SK-N-SH treated with all-trans-retinoic acid at 6 μM for 48 hours (cell line): Measurements from ENCODE around the gene STXBP1.
A peak's percentile ranks its signal among the peaks of the same experiment; 100 is the strongest.

ENCODE experiments used
- ATAC-seq: fragments of 200-7000 bp; cut with Tn5 transposase; 3 replicates; pipeline ENCODE4 v1.9.1; 2020; ENCODE audit warnings: mild to moderate bottlenecking, moderate library complexity
- ARNTL ChIP-seq: fragments of 450-650 bp; formaldehyde crosslinking; IDR thresholded peaks from 2 replicates; pipeline ENCODE4 v1.5.0; 2020; ENCODE audit warnings: low read depth, mild to moderate bottlenecking, moderate library complexity, borderline replicate concordance
- BACH2 ChIP-seq: fragments of 250-450 bp; sonication (Bioruptor Pico); IDR thresholded peaks from 2 replicates; pipeline ENCODE4 v1.9.0; 2021; ENCODE audit warnings: mild to moderate bottlenecking, borderline replicate concordance
- CSDC2 ChIP-seq: fragments of 250-450 bp; sonication (Bioruptor Pico); IDR thresholded peaks from 2 replicates; pipeline ENCODE4 v1.5.0; 2020; ENCODE audit warnings: mild to moderate bottlenecking, moderate library complexity
- CSRNP3 ChIP-seq: fragments of 250-450 bp; sonication (Bioruptor Pico); IDR thresholded peaks from 2 replicates; pipeline ENCODE4 v1.5.1; 2021; ENCODE audit warnings: mild to moderate bottlenecking, moderate library complexity
- ESRRG ChIP-seq: fragments of 250-450 bp; sonication (Bioruptor Pico); IDR thresholded peaks from 2 replicates; pipeline ENCODE4 v1.6.1; 2021; ENCODE audit warnings: mild to moderate bottlenecking
- GLIS3 ChIP-seq: fragments of 250-450 bp; sonication (Bioruptor Pico); IDR thresholded peaks from 2 replicates; pipeline ENCODE4 v1.5.0; 2020; ENCODE audit warnings: mild to moderate bottlenecking, moderate library complexity
- ISL1 ChIP-seq: fragments of 250-450 bp; sonication (Bioruptor Pico); IDR thresholded peaks from 2 replicates; pipeline ENCODE4 v2.1.2; 2022; ENCODE audit warnings: mild to moderate bottlenecking, moderate library complexity
- OSR1 ChIP-seq: fragments of 250-450 bp; sonication (Bioruptor Pico); IDR thresholded peaks from 2 replicates; pipeline ENCODE4 v1.8.0; 2022; ENCODE audit warnings: moderate library complexity, mild to moderate bottlenecking, inconsistent platforms
- PATZ1 ChIP-seq: fragments of 250-450 bp; sonication (Bioruptor Pico); IDR thresholded peaks from 2 replicates; pipeline ENCODE4 v1.8.0; 2020; ENCODE audit warnings: mild to moderate bottlenecking, moderate library complexity, borderline replicate concordance
- POU6F1 ChIP-seq: fragments of 250-450 bp; sonication (Bioruptor Pico); IDR thresholded peaks from 2 replicates; pipeline ENCODE4 v1.8.0; 2021; ENCODE audit warnings: low read depth, mild to moderate bottlenecking, moderate library complexity, borderline replicate concordance
- PPARA ChIP-seq: fragments of 250-450 bp; sonication (Bioruptor Pico); IDR thresholded peaks from 2 replicates; pipeline ENCODE4 v1.5.0; 2020; ENCODE audit warnings: mild to moderate bottlenecking, borderline replicate concordance
- RARB ChIP-seq: fragments of 250-450 bp; sonication (Bioruptor Pico); IDR thresholded peaks from 2 replicates; pipeline ENCODE4 v1.8.0; 2021; ENCODE audit warnings: mild to moderate bottlenecking, moderate library complexity
- SNAI2 ChIP-seq: fragments of 250-450 bp; sonication (Bioruptor Pico); IDR thresholded peaks from 2 replicates; pipeline ENCODE4 v1.5.0; 2020; ENCODE audit warnings: mild to moderate bottlenecking, moderate library complexity
- TCF4 ChIP-seq: fragments of 250-450 bp; sonication (Bioruptor Pico); IDR thresholded peaks from 2 replicates; pipeline ENCODE4 v1.8.0; 2021; ENCODE audit warnings: mild to moderate bottlenecking, moderate library complexity, borderline replicate concordance
- TOX ChIP-seq: fragments of 250-450 bp; sonication (Bioruptor Pico); IDR thresholded peaks from 2 replicates; pipeline ENCODE4 v1.8.0; 2021; ENCODE audit warnings: mild to moderate bottlenecking, moderate library complexity, borderline replicate concordance
- TSHZ2 ChIP-seq: fragments of 250-450 bp; sonication (Bioruptor Pico); IDR thresholded peaks from 2 replicates; pipeline ENCODE4 v1.5.0; 2020; ENCODE audit warnings: mild to moderate bottlenecking, moderate library complexity
- ZC3H10 ChIP-seq: fragments of 250-450 bp; sonication (Bioruptor Pico); IDR thresholded peaks from 2 replicates; pipeline ENCODE4 v1.5.1; 2021; ENCODE audit warnings: mild to moderate bottlenecking, moderate library complexity
- ZFP3 ChIP-seq: fragments of 250-450 bp; sonication (Bioruptor Pico); IDR thresholded peaks from 2 replicates; pipeline ENCODE4 v1.5.0; 2020; ENCODE audit warnings: mild to moderate bottlenecking, moderate library complexity
- ZFP30 ChIP-seq: fragments of 450-650 bp; formaldehyde crosslinking; IDR thresholded peaks from 2 replicates; pipeline ENCODE4 v1.5.0; 2022; ENCODE audit warnings: mild to moderate bottlenecking, moderate library complexity
- ZNF565 ChIP-seq: fragments of 450-650 bp; formaldehyde crosslinking; conservative IDR thresholded peaks from 2 replicates; pipeline ENCODE4 v1.5.0; 2020; ENCODE audit warnings: low read depth, mild to moderate bottlenecking, moderate library complexity
- ZNF70 ChIP-seq: fragments of 450-650 bp; formaldehyde crosslinking; IDR thresholded peaks from 2 replicates; pipeline ENCODE4 v1.5.0; 2020; ENCODE audit warnings: mild to moderate bottlenecking, moderate library complexity
- ZNF8 ChIP-seq: fragments of 450-650 bp; formaldehyde crosslinking; IDR thresholded peaks from 2 replicates; pipeline ENCODE4 v1.5.0; 2020; ENCODE audit warnings: mild to moderate bottlenecking, moderate library complexity

The STXBP1 gene

GRCh38 chr9:127634021-127634420 lies 21.9 kb downstream of the STXBP1 start:
- ATAC-seq = no peak
- TF ChIP-seq TCF4 (CRISPR knock-in tag) = no peak

GRCh38 chr9:127634698-127635097 lies 22.6 kb downstream of the STXBP1 start:
- ATAC-seq = no peak
- TF ChIP-seq SNAI2 (CRISPR knock-in tag) (no peak), PATZ1 (CRISPR knock-in tag) (no peak), ZNF8 (no peak), GLIS3 (no peak), ZNF565 (CRISPR knock-in tag) (no peak)
- TF ChIP-seq, all 23 proteins: peak for 0

- TF ChIP-seq TOX (CRISPR knock-in tag) = no peak
- no peak for TF ChIP-seq GLIS3
- TF ChIP-seq CSRNP3 (CRISPR knock-in tag) = no peak
- no peak for TF ChIP-seq ARNTL (CRISPR knock-in tag)
- no peak for TF ChIP-seq ISL1 (CRISPR knock-in tag)
- TF ChIP-seq ESRRG (CRISPR knock-in tag) = no peak
- TF ChIP-seq TSHZ2 (CRISPR knock-in tag) = no peak
- no peak for TF ChIP-seq PPARA
- TF ChIP-seq CSDC2 (CRISPR knock-in tag) = no peak
- no peak for TF ChIP-seq BACH2 (CRISPR knock-in tag)
- no peak for TF ChIP-seq ZFP30
- no peak for TF ChIP-seq POU6F1 (CRISPR knock-in tag)
- TF ChIP-seq RARB (CRISPR knock-in tag) = no peak
- no peak for TF ChIP-seq ZNF8
- TF ChIP-seq TCF4 (CRISPR knock-in tag) = no peak
- TF ChIP-seq ZNF565 (CRISPR knock-in tag) = no peak
- no peak for TF ChIP-seq OSR1 (CRISPR knock-in tag)
- TF ChIP-seq ZC3H10 = no peak
- no peak for TF ChIP-seq ZFP3 (CRISPR knock-in tag)
These were observed 23.2 kb downstream of the STXBP1 start for GRCh38 chr9:127635201-127635735.

GRCh38 chr9:127637322-127637847 lies 25.3 kb downstream of the STXBP1 start:
- ATAC-seq = peak; percentile 48; the same call in 2 of the 3 replicates
- TF ChIP-seq ZNF70 (CRISPR knock-in tag) = no peak
- no peak for TF ChIP-seq ARNTL (CRISPR knock-in tag)
- no peak for TF ChIP-seq TOX (CRISPR knock-in tag)
- no peak for TF ChIP-seq SNAI2 (CRISPR knock-in tag)
- no peak for TF ChIP-seq PATZ1 (CRISPR knock-in tag)
- TF ChIP-seq PPARA = no peak
- no peak for TF ChIP-seq ESRRG (CRISPR knock-in tag)
- TF ChIP-seq TSHZ2 (CRISPR knock-in tag) = no peak
- no peak for TF ChIP-seq BACH2 (CRISPR knock-in tag)
- TF ChIP-seq ISL1 (CRISPR knock-in tag) = no peak
- no peak for TF ChIP-seq ZNF565 (CRISPR knock-in tag)
- no peak for TF ChIP-seq OSR1 (CRISPR knock-in tag)

More at GRCh38 chr9:127635201-127635735, 23.2 kb downstream of the STXBP1 start:
- no peak for ATAC-seq
